ENCODE measurements around the gene BRSK2. TPM values are rescaled to one million over a fixed set of nuclear protein-coding genes. Genes with fewer than 3 reads are reported as not detected.

BRSK2 gene
- total and polyA plus RNA-seq, 9 of the 15 experiments (the other 6 are each of a cell fraction or from before 2014, with no cell fraction given) = 0.06 to 0.52 (median 0.18) TPM; not detected in 5

DNA sequence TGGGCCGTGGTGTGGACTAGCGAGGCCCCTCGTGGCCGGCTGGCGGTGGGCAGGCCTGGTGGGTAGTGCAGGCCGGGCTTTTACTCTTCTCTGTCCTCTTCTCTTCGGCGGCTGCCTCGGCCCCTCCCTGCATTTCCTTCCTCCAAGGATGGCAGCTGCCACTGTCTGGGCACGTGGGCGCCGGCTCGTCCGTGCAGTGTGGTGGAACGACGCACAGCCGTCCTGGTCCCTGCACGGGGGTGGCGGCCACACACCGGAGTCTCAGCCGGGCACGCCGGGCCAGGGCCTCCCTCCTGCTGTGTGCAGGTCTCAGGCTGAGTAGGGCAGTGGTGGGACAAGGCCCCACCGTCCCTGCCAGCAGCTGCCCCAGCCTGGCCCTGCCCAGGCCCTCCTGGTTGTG is 59.1 kb downstream of the BRSK2 start:
- 9% methylated on average over 20 of the region's 24 CpGs for WGBS (ENCODE audit: insufficient coverage, low coverage, missing lambda C conversion rate)
- Histone ChIP-seq H3K36me3 (ENCODE audit: control insufficient read depth, insufficient read depth, low read length) (no peaks in the 10 kb centered on the region), H3K27ac (ENCODE audit: extremely low read depth, low read depth, low read length) (no peak overlapping the region), H3K4me2 (ENCODE audit: insufficient read depth, low read length) (no peak overlapping the region), H3K9me3 (replicated peaks; ENCODE audit: control insufficient read depth, insufficient read depth, low read depth, low read length) (no peaks in the 10 kb centered on the region), H3K27me3 (ENCODE audit: control insufficient read depth in 2 of 2, insufficient read depth in 2 of 2, low read length in 2 of 2) (peaks cover 9 to 68% of the 10 kb centered on the region in 2 experiments; a peak in 3 of 5 replicates), H3K4me3 (no peak overlapping the region), H4K20me1 (replicated peaks; ENCODE audit: control insufficient read depth, insufficient read depth, low read length) (peaks cover 10% of the 10 kb centered on the region; the same call in 1 of the 2 replicates), H3K9me1 (ENCODE audit: control insufficient read depth, insufficient read depth, low read length) (no peaks in the 10 kb centered on the region), H3K4me1 (replicated peaks in 1 of 2; ENCODE audit: control insufficient read depth in 2 of 2, insufficient read depth in 2 of 2, low read length in 2 of 2) (peaks cover 0 to 58% of the 10 kb centered on the region in 2 experiments; a peak in 2 of 5 replicates), H3K9ac (ENCODE audit: insufficient read depth in 1 of 2, low read depth in 2 of 2, low read length in 2 of 2) (no peak overlapping the region), H3K79me2 (ENCODE audit: control insufficient read depth, insufficient read depth, low read length) (no peaks in the 10 kb centered on the region), H2AFZ (ENCODE audit: low read depth, low read length) (no peak overlapping the region)
- TF ChIP-seq ZFX (CRISPR knock-in tag; IDR thresholded peaks at IDR 0.05) (0 out of 2 replicates have a peak, but pooled peaks have one; percentile 12), ZNF175 (CRISPR knock-in tag; IDR thresholded peaks at IDR 0.05; ENCODE audit: low read depth) (no peak)
- CTCF ChIA-PET (ENCODE audit: low intra/inter-chr PET ratio) = no interaction called here
- DNase-seq (ENCODE audit: extremely low read depth in 1 of 4, low spot score in 3 of 4) (no peak), ATAC-seq (no peak), FAIRE-seq (no peak)
- POLR2A ChIA-PET = interaction anchor here (0.7 kb wide), 1 partner anchor 126 kb away, joined by 3 read pairs; no protein-coding TSS in a partner anchor
- intact Hi-C loops (cut with micrococcal nuclease) (no loop called here), in situ Hi-C loops (cut with MboI) (no loop called here)
- BruUV-seq (replicated peaks) = no TSS peak

DNA sequence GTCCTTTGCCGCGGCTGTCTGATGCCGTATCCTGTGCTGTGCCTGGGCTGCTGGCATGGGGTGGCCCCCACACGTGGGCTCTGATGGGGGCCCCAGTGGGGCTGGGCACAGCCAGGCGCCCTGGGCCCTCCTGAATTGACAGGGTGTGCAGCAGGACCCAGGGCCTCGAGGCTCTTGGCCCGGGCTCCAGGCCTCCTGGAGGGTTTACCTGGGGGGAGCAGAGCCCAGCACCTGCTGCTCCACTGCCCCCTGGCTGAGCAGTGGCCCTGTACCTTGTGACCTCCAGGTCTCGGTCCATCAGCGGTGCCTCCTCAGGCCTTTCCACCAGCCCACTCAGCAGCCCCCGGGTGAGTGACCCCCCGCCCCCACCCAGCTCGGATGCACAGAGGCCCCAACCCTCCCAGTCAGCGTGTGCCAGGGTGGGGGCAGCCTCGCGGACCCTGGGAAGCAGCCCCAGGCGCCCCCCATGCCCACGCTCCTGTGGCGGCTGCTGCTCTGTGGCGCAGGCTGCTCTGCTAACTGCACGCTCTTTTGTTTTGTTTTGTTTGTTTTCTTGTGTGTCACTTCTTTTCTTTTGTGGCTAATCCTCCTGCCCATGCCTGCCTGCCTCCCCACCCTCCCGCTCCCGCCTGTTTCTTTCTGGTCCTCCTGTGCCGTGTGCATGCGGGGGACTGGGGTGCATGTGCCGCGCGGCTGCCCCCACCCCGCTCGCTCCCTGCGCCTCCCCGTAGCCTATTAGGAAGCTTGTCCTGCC is 59.9 kb downstream of the BRSK2 start:
- Histone ChIP-seq H3K4me2 (ENCODE audit: insufficient read depth, low read length) (no peak overlapping the region), H3K27ac (ENCODE audit: extremely low read depth, low read depth, low read length) (no peak overlapping the region), H3K9me3 (replicated peaks; ENCODE audit: control insufficient read depth, insufficient read depth, low read depth, low read length) (no peaks in the 10 kb centered on the region), H2AFZ (ENCODE audit: low read depth, low read length) (no peak overlapping the region), H3K27me3 (ENCODE audit: control insufficient read depth in 2 of 2, insufficient read depth in 2 of 2, low read length in 2 of 2) (peaks cover 9 to 72% of the 10 kb centered on the region in 2 experiments; a peak in 3 of 5 replicates), H3K79me2 (ENCODE audit: control insufficient read depth, insufficient read depth, low read length) (no peaks in the 10 kb centered on the region), H3K36me3 (ENCODE audit: control insufficient read depth, insufficient read depth, low read length) (no peaks in the 10 kb centered on the region), H3K4me3 (no peak overlapping the region), H3K9ac (ENCODE audit: insufficient read depth in 1 of 2, low read depth in 2 of 2, low read length in 2 of 2) (no peak overlapping the region), H3K9me1 (ENCODE audit: control insufficient read depth, insufficient read depth, low read length) (no peaks in the 10 kb centered on the region), H4K20me1 (replicated peaks; ENCODE audit: control insufficient read depth, insufficient read depth, low read length) (peaks cover 16% of the 10 kb centered on the region; the same call in 1 of the 2 replicates), H3K4me1 (replicated peaks in 1 of 2; ENCODE audit: control insufficient read depth in 2 of 2, insufficient read depth in 2 of 2, low read length in 2 of 2) (peaks cover 0 to 65% of the 10 kb centered on the region in 2 experiments; a peak in 2 of 5 replicates)
- CTCF ChIA-PET (ENCODE audit: low intra/inter-chr PET ratio) = no interaction called here
- DNase-seq (ENCODE audit: extremely low read depth in 1 of 4, low spot score in 3 of 4) = no peak
- ATAC-seq = no peak
- in situ Hi-C loops (cut with MboI) (no loop called here), intact Hi-C loops (cut with micrococcal nuclease) (loop anchor here (5.0 to 10.0 kb wide), 2 partner anchors 68 to 125 kb away; partner anchors contain the start of gene DUSP8)
- POLR2A ChIA-PET = no interaction called here
- no peak for FAIRE-seq
- WGBS (ENCODE audit: insufficient coverage, low coverage, missing lambda C conversion rate) = 6% methylated on average over 21 of the region's 31 CpGs
- no TSS peak for BruUV-seq (replicated peaks)
- TF ChIP-seq, protein P1, sequence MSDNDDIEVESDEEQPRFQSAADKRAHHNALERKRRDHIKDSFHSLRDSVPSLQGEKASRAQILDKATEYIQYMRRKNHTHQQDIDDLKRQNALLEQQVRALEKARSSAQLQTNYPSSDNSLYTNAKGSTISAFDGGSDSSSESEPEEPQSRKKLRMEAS (CRISPR knock-in tag; IDR thresholded peaks at IDR 0.05) = no peak
- no peak for TF ChIP-seq RBM22 (IDR thresholded peaks at IDR 0.05; ENCODE audit: low read depth, low read length, poor library complexity, severe bottlenecking)
- TF ChIP-seq, protein P2, sequence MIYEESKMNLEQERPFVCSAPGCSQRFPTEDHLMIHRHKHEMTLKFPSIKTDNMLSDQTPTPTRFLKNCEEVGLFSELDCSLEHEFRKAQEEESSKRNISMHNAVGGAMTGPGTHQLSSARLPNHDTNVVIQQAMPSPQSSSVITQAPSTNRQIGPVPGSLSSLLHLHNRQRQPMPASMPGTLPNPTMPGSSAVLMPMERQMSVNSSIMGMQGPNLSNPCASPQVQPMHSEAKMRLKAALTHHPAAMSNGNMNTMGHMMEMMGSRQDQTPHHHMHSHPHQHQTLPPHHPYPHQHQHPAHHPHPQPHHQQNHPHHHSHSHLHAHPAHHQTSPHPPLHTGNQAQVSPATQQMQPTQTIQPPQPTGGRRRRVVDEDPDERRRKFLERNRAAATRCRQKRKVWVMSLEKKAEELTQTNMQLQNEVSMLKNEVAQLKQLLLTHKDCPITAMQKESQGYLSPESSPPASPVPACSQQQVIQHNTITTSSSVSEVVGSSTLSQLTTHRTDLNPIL (CRISPR knock-in tag; IDR thresholded peaks at IDR 0.05) = no peak

Measured in K562 (cell line).